ENCODE measurements around the gene MATK. TPM values are rescaled to one million over a fixed set of nuclear protein-coding genes. Genes with fewer than 3 reads are reported as not detected.
A peak's percentile ranks its signal among the peaks of the same experiment; 100 is the strongest.

Gene MATK
- total RNA-seq, 1 donor from 2014 or later = 1.8 TPM

GRCh38 chr19:3788996-3789778 is 3.0 kb upstream of the MATK start:
- TF ChIP-seq CTCF (IDR thresholded peaks at IDR 0.05; ENCODE audit: unreplicated experiment) = no peak
- no peak for DNase-seq (ENCODE audit: low spot score, unreplicated experiment)
- Mint-ChIP-seq H3K27me3 (peaks cover 60% of the 10 kb centered on the region), H3K4me3 (ENCODE audit: low read depth) (no peak overlapping the region), H3K27ac (no peak overlapping the region), H3K4me1 (ENCODE audit: low read depth) (no peaks in the 10 kb centered on the region), H3K36me3 (ENCODE audit: insufficient read depth) (no peaks in the 10 kb centered on the region), H3K9me3 (ENCODE audit: low read depth) (no peaks in the 10 kb centered on the region)

- no peak overlapping the region for H3K27ac Mint-ChIP-seq
- no peaks in the 10 kb centered on the region for H3K4me1 Mint-ChIP-seq (ENCODE audit: low read depth)
- no peak for TF ChIP-seq CTCF (IDR thresholded peaks at IDR 0.05; ENCODE audit: unreplicated experiment)
- peaks cover 47% of the 10 kb centered on the region for H3K27me3 Mint-ChIP-seq
- H3K9me3 Mint-ChIP-seq (ENCODE audit: low read depth) = peaks cover 11% of the 10 kb centered on the region
- H3K4me3 Mint-ChIP-seq (ENCODE audit: low read depth) = peak overlapping the region; percentile 48
- DNase-seq (ENCODE audit: low spot score, unreplicated experiment) = no peak
- H3K36me3 Mint-ChIP-seq (ENCODE audit: insufficient read depth) = peaks cover 5% of the 10 kb centered on the region
Observed at GRCh38 chr19:3785451-3785937, 687 bp downstream of the MATK start.

- Mint-ChIP-seq H3K36me3 (ENCODE audit: insufficient read depth) (peaks cover 5% of the 10 kb centered on the region), H3K9me3 (ENCODE audit: low read depth) (peaks cover 11% of the 10 kb centered on the region), H3K4me1 (ENCODE audit: low read depth) (no peaks in the 10 kb centered on the region), H3K27ac (no peak overlapping the region), H3K27me3 (peaks cover 40% of the 10 kb centered on the region), H3K4me3 (ENCODE audit: low read depth) (peak overlapping the region; percentile 53)
- no peak for DNase-seq (ENCODE audit: low spot score, unreplicated experiment)
- no peak for TF ChIP-seq CTCF (IDR thresholded peaks at IDR 0.05; ENCODE audit: unreplicated experiment)
Observed at GRCh38 chr19:3784607-3785450, 1.4 kb downstream of the MATK start.

- Mint-ChIP-seq H3K4me3 (ENCODE audit: low read depth) (peak overlapping the region; percentile 53), H3K27me3 (peaks cover 34% of the 10 kb centered on the region), H3K9me3 (ENCODE audit: low read depth) (peaks cover 11% of the 10 kb centered on the region), H3K4me1 (ENCODE audit: low read depth) (no peaks in the 10 kb centered on the region), H3K36me3 (ENCODE audit: insufficient read depth) (peaks cover 5% of the 10 kb centered on the region), H3K27ac (no peak overlapping the region)
- TF ChIP-seq CTCF (IDR thresholded peaks at IDR 0.05; ENCODE audit: unreplicated experiment) = peak; percentile 16
- no peak for DNase-seq (ENCODE audit: low spot score, unreplicated experiment)
Observed at GRCh38 chr19:3783660-3784584, 2.3 kb downstream of the MATK start.
